ENCODE measurements around the gene CHI3L2. TPM values are rescaled to one million over a fixed set of nuclear protein-coding genes. Genes with fewer than 3 reads are reported as not detected.

The CHI3L2 gene
- total RNA-seq, 1 experiment from 2014 or later: 0.61 TPM

- no peak overlapping the region for H3K4me3 Mint-ChIP-seq
- H3K27ac Mint-ChIP-seq: no peak overlapping the region
- no peaks in the 10 kb centered on the region for H3K27me3 Mint-ChIP-seq (ENCODE audit: low read depth)
- H3K9me3 Mint-ChIP-seq: no peaks in the 10 kb centered on the region
- H3K36me3 Mint-ChIP-seq: peaks cover 17% of the 10 kb centered on the region
- CTCF ChIA-PET: interaction anchor here (1.2 kb wide), 1 partner anchor 150 kb away, joined by 3 read pairs; no protein-coding TSS in a partner anchor
- ATAC-seq: no peak
- H3K4me1 Mint-ChIP-seq: no peaks in the 10 kb centered on the region
- POLR2A ChIA-PET: no interaction called here
- DNase-seq (ENCODE audit: low spot score): no peak
- no peak for TF ChIP-seq ELF4 (CRISPR knock-in tag; IDR thresholded peaks at IDR 0.05; ENCODE audit: low read depth)
- TF ChIP-seq STAT6 (CRISPR knock-in tag; conservative IDR thresholded peaks at IDR 0.05; ENCODE audit: low read depth): no peak
- TF ChIP-seq JUN (CRISPR knock-in tag; IDR thresholded peaks at IDR 0.05): no peak
- TF ChIP-seq CDX4 (CRISPR knock-in tag; IDR thresholded peaks at IDR 0.05; ENCODE audit: borderline replicate concordance): no peak
- TF ChIP-seq NFE2L1 (CRISPR knock-in tag; IDR thresholded peaks at IDR 0.05): no peak
- no peak for TF ChIP-seq KAT7 (CRISPR knock-in tag; IDR thresholded peaks at IDR 0.05; ENCODE audit: borderline replicate concordance)
- no peak for TF ChIP-seq CTCF (IDR thresholded peaks at IDR 0.05)
- TF ChIP-seq SMAD3 (CRISPR knock-in tag; IDR thresholded peaks at IDR 0.05; ENCODE audit: borderline replicate concordance): no peak
- no peak for TF ChIP-seq FOXP1 (CRISPR knock-in tag; IDR thresholded peaks at IDR 0.05; ENCODE audit: borderline replicate concordance)
- TF ChIP-seq CBFB (CRISPR knock-in tag; IDR thresholded peaks at IDR 0.05; ENCODE audit: low read depth): no peak
- TF ChIP-seq NR1H2 (CRISPR knock-in tag; IDR thresholded peaks at IDR 0.05): no peak
- no peak for TF ChIP-seq ZNF425 (CRISPR knock-in tag; conservative IDR thresholded peaks at IDR 0.05)
- no peak for TF ChIP-seq USF2 (CRISPR knock-in tag; IDR thresholded peaks at IDR 0.05)
- no peak for TF ChIP-seq AFF4 (CRISPR knock-in tag; IDR thresholded peaks at IDR 0.05; ENCODE audit: borderline replicate concordance)
- no peak for TF ChIP-seq ZNF396 (CRISPR knock-in tag; IDR thresholded peaks at IDR 0.05; ENCODE audit: borderline replicate concordance)
These were observed 47.5 kb upstream of the CHI3L2 start for GRCh38 chr1:111179968-111180533.

Measured in WTC11 (cell line).